WTC11 (cell line): ENCODE measurements around the gene DYSF.

ENCODE experiments used
- CREB1 ChIP-seq: sonication (generic); formaldehyde crosslinking; IDR thresholded peaks from 2 replicates; pipeline ENCODE4 v1.8.0; 2023; ENCODE audit warnings: mild to moderate bottlenecking, missing genetic modification reagents
- ELF4 ChIP-seq: sonication (generic); formaldehyde crosslinking; IDR thresholded peaks from 2 replicates; pipeline ENCODE4 v1.8.1; 2022; ENCODE audit warnings: low read depth, mild to moderate bottlenecking, moderate library complexity, missing genetic modification reagents
- NR3C1 ChIP-seq: sonication (generic); formaldehyde crosslinking; conservative IDR thresholded peaks from 2 replicates; pipeline ENCODE4 v1.8.1; 2023; ENCODE audit warnings: low read depth, mild to moderate bottlenecking, missing genetic modification reagents
- TF ChIP-seq, protein P1 (sequence below): sonication (generic); formaldehyde crosslinking; IDR thresholded peaks from 2 replicates; pipeline ENCODE4 v1.8.0; 2022; ENCODE audit warnings: missing genetic modification reagents
- TF ChIP-seq, protein P2 (sequence below): fragments of 200-600 bp; IDR thresholded peaks from 2 replicates; pipeline ENCODE4 v1.8.0; 2022; ENCODE audit warnings: antibody characterized with exemption
- TF ChIP-seq, protein P3 (sequence below): sonication (generic); formaldehyde crosslinking; IDR thresholded peaks from 2 replicates; pipeline ENCODE4 v1.8.0; 2022; ENCODE audit warnings: mild to moderate bottlenecking, missing genetic modification reagents
- TF ChIP-seq, protein P4 (sequence below): sonication (generic); formaldehyde crosslinking; IDR thresholded peaks from 2 replicates; pipeline ENCODE4 v1.8.1; 2023; ENCODE audit warnings: mild to moderate bottlenecking, missing genetic modification reagents
- TF ChIP-seq, protein P5 (sequence below): sonication (generic); formaldehyde crosslinking; IDR thresholded peaks from 2 replicates; pipeline ENCODE4 v1.8.1; 2022; ENCODE audit warnings: low read depth, missing genetic modification reagents, borderline replicate concordance
- TF ChIP-seq, protein P6 (sequence below): sonication (generic); formaldehyde crosslinking; IDR thresholded peaks from 2 replicates; pipeline ENCODE4 v1.8.0; 2022; ENCODE audit warnings: mild to moderate bottlenecking, missing genetic modification reagents

DNA sequence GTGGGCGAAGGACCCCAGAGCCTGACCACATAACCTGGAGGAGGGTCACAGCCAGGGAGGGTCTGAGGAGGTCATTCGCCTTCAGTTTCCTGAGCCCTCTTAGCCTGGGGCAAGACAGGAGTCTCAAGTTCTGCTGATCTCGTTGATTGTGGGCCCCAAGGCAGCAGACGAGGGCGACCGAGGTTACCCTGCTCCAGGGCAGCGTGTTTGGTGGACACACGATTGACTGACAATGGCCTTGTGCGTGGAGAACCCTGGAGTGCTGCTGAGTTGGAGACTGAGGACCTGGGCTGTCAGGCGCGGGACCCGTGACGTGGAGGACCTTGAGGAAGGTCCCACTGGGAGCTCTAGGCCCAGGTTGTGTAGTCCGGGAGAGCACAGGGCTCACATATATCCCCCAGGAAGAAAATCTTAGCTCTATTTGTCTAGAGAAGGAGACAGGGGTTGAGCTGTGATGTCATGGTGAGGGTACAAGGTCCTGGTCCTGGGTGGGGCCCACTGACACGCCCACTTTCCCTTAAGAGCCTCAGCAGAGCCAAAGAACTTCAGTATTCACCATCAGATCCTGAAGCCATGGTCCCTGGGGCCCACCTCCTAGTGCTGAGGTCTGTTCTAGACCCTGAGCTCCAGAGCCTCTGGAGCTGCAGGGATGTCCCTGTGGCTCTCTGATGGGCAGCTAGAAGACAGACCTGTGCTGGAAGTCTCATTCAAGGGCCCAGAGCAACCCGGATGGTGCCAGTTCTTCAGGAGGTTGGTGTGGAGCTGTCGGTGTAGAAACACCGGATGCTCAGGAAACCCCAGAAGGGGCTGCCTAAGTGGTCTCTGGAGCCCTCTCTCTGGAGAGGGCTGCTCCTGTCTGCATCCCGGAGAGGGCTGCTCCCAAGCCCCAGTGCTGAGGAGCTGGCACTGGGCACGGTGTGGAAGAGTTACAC, 53.1 kb downstream of the DYSF start:
- TF ChIP-seq, protein P1, sequence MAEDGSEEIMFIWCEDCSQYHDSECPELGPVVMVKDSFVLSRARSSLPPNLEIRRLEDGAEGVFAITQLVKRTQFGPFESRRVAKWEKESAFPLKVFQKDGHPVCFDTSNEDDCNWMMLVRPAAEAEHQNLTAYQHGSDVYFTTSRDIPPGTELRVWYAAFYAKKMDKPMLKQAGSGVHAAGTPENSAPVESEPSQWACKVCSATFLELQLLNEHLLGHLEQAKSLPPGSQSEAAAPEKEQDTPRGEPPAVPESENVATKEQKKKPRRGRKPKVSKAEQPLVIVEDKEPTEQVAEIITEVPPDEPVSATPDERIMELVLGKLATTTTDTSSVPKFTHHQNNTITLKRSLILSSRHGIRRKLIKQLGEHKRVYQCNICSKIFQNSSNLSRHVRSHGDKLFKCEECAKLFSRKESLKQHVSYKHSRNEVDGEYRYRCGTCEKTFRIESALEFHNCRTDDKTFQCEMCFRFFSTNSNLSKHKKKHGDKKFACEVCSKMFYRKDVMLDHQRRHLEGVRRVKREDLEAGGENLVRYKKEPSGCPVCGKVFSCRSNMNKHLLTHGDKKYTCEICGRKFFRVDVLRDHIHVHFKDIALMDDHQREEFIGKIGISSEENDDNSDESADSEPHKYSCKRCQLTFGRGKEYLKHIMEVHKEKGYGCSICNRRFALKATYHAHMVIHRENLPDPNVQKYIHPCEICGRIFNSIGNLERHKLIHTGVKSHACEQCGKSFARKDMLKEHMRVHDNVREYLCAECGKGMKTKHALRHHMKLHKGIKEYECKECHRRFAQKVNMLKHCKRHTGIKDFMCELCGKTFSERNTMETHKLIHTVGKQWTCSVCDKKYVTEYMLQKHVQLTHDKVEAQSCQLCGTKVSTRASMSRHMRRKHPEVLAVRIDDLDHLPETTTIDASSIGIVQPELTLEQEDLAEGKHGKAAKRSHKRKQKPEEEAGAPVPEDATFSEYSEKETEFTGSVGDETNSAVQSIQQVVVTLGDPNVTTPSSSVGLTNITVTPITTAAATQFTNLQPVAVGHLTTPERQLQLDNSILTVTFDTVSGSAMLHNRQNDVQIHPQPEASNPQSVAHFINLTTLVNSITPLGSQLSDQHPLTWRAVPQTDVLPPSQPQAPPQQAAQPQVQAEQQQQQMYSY: no peak
- TF ChIP-seq, protein P2, sequence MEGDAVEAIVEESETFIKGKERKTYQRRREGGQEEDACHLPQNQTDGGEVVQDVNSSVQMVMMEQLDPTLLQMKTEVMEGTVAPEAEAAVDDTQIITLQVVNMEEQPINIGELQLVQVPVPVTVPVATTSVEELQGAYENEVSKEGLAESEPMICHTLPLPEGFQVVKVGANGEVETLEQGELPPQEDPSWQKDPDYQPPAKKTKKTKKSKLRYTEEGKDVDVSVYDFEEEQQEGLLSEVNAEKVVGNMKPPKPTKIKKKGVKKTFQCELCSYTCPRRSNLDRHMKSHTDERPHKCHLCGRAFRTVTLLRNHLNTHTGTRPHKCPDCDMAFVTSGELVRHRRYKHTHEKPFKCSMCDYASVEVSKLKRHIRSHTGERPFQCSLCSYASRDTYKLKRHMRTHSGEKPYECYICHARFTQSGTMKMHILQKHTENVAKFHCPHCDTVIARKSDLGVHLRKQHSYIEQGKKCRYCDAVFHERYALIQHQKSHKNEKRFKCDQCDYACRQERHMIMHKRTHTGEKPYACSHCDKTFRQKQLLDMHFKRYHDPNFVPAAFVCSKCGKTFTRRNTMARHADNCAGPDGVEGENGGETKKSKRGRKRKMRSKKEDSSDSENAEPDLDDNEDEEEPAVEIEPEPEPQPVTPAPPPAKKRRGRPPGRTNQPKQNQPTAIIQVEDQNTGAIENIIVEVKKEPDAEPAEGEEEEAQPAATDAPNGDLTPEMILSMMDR: no peak
- TF ChIP-seq CREB1 (no peak), ELF4 (CRISPR knock-in tag) (no peak), NR3C1 (no peak)
- TF ChIP-seq, protein P3, sequence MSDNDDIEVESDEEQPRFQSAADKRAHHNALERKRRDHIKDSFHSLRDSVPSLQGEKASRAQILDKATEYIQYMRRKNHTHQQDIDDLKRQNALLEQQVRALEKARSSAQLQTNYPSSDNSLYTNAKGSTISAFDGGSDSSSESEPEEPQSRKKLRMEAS (CRISPR knock-in tag): no peak
- TF ChIP-seq, protein P4, sequence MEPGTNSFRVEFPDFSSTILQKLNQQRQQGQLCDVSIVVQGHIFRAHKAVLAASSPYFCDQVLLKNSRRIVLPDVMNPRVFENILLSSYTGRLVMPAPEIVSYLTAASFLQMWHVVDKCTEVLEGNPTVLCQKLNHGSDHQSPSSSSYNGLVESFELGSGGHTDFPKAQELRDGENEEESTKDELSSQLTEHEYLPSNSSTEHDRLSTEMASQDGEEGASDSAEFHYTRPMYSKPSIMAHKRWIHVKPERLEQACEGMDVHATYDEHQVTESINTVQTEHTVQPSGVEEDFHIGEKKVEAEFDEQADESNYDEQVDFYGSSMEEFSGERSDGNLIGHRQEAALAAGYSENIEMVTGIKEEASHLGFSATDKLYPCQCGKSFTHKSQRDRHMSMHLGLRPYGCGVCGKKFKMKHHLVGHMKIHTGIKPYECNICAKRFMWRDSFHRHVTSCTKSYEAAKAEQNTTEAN: no peak
- TF ChIP-seq, protein P5, sequence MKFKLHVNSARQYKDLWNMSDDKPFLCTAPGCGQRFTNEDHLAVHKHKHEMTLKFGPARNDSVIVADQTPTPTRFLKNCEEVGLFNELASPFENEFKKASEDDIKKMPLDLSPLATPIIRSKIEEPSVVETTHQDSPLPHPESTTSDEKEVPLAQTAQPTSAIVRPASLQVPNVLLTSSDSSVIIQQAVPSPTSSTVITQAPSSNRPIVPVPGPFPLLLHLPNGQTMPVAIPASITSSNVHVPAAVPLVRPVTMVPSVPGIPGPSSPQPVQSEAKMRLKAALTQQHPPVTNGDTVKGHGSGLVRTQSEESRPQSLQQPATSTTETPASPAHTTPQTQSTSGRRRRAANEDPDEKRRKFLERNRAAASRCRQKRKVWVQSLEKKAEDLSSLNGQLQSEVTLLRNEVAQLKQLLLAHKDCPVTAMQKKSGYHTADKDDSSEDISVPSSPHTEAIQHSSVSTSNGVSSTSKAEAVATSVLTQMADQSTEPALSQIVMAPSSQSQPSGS (CRISPR knock-in tag): no peak
- TF ChIP-seq, protein P6, sequence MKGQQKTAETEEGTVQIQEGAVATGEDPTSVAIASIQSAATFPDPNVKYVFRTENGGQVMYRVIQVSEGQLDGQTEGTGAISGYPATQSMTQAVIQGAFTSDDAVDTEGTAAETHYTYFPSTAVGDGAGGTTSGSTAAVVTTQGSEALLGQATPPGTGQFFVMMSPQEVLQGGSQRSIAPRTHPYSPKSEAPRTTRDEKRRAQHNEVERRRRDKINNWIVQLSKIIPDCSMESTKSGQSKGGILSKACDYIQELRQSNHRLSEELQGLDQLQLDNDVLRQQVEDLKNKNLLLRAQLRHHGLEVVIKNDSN (CRISPR knock-in tag): no peak
